H1 (cell line): ENCODE results near the gene LTBR. TPM values are rescaled to one million over a fixed set of nuclear protein-coding genes. Genes with fewer than 3 reads are reported as not detected.

Experiments
- CTCF ChIA-PET: fragments of 300-600 bp; sonication (Branson Sonifier 250); formaldehyde crosslinking; loops from one replicate; lab custom pipeline; 2021; ENCODE audit not compliant: partially characterized antibody; lab: Charles Lee
- POLR2A ChIA-PET: fragments of 300-600 bp; sonication (Branson Sonifier 250); formaldehyde crosslinking; loops from one replicate; lab custom pipeline; 2021; ENCODE audit warnings: inconsistent platforms; ENCODE audit not compliant: partially characterized antibody; lab: Charles Lee
- DNase-seq, 2 experiments: peaks; one replicate each; pipeline versions ENCODE4 v3.0.0 to v3.0.0-alpha.2; 2010 to 2022; ENCODE audit warnings: low spot score in 2 of 2, low read depth in 1 of 2, mixed read lengths in 1 of 2
- FAIRE-seq: peaks from 2 replicates; lab custom pipeline; 2011; peaks lifted over from hg19 to GRCh38; lab: Jason Lieb, UNC
- H2AFZ ChIP-seq: 2 replicates; pipeline ENCODE4 v1.8.1; 2012; ENCODE audit warnings: low read length, inconsistent platforms
- H2AK5ac ChIP-seq: 2 replicates; pipeline ENCODE4 v1.6.1; 2013; ENCODE audit warnings: low read depth, low read length
- H2BK120ac ChIP-seq: replicated peaks from 2 replicates; pipeline ENCODE3; 2013; ENCODE audit warnings: low read depth, low read length, inconsistent platforms
- H2BK12ac ChIP-seq: 2 replicates; pipeline ENCODE4 v1.6.1; 2013; ENCODE audit warnings: low read depth, low read length
- H2BK15ac ChIP-seq: 2 replicates; pipeline ENCODE4 v1.6.1; 2013; ENCODE audit warnings: low read length
- H2BK20ac ChIP-seq: 2 replicates; pipeline ENCODE4 v1.6.1; 2013; ENCODE audit warnings: low read length
- H2BK5ac ChIP-seq: 2 replicates; pipeline ENCODE4 v1.6.1; 2013; ENCODE audit warnings: low read depth, low read length
- H3K14ac ChIP-seq: 2 replicates; pipeline ENCODE4 v1.6.1; 2013; ENCODE audit warnings: inconsistent platforms; ENCODE audit not compliant: insufficient read length
- H3K18ac ChIP-seq: 2 replicates; pipeline ENCODE4 v1.6.1; 2013; ENCODE audit warnings: low read length; ENCODE audit errors: extremely low read depth
- H3K23ac ChIP-seq: 2 replicates; pipeline ENCODE4 v1.6.1; 2013; ENCODE audit warnings: inconsistent platforms; ENCODE audit not compliant: insufficient read length
- H3K23me2 ChIP-seq: 2 replicates; pipeline ENCODE4 v1.6.1; 2013; ENCODE audit warnings: low read depth, low read length
- H3K27ac ChIP-seq: 2 replicates; pipeline ENCODE4 v1.6.1; 2011; ENCODE audit warnings: low read depth, low read length, inconsistent platforms
- H3K27me3 ChIP-seq, 4 experiments: replicated peaks in 1 of 4; 1 replicate in 1 of 4; 2 replicates in 3 of 4; pipeline versions ENCODE4 v1.6.1 to v1.8.1; 2011 to 2013; ENCODE audit warnings: low read length in 3 of 4, mild to moderate bottlenecking in 3 of 4, inconsistent platforms in 2 of 4, mixed read lengths in 2 of 4, moderate library complexity in 1 of 4; ENCODE audit not compliant: control insufficient read depth in 3 of 4, insufficient read depth in 3 of 4; ENCODE audit errors: extremely low read depth in 1 of 4
- H3K36me3 ChIP-seq, 4 experiments: 2 replicates each; pipeline versions ENCODE4 v1.6.1 to v1.8.1; 2011 to 2013; ENCODE audit warnings: mild to moderate bottlenecking in 4 of 4, low read length in 3 of 4, moderate library complexity in 2 of 4, control low read depth in 1 of 4, inconsistent platforms in 1 of 4; ENCODE audit not compliant: insufficient read depth in 4 of 4, control insufficient read depth in 2 of 4
- H3K4ac ChIP-seq: replicated peaks from 2 replicates; pipeline ENCODE3; 2013; ENCODE audit warnings: low read length, low read depth, mixed read lengths, inconsistent platforms; ENCODE audit not compliant: insufficient read length
- H3K4me1 ChIP-seq, 4 experiments: replicated peaks in 1 of 4; 1 replicate in 1 of 4; 2 replicates in 3 of 4; pipeline versions ENCODE4 v1.6.1 to v1.8.1; 2011 to 2013; ENCODE audit warnings: low read length in 3 of 4, inconsistent platforms in 2 of 4, mixed read lengths in 1 of 4; ENCODE audit not compliant: insufficient read depth in 4 of 4, control insufficient read depth in 3 of 4
- H3K4me2 ChIP-seq, 2 experiments: 2 replicates each; pipeline versions ENCODE4 v1.6.1 to v1.8.1; 2011 to 2013; ENCODE audit warnings: low read depth in 2 of 2, low read length in 2 of 2, control low read depth in 1 of 2, inconsistent platforms in 1 of 2, mild to moderate bottlenecking in 1 of 2; ENCODE audit not compliant: insufficient read depth in 1 of 2
- H3K4me3 ChIP-seq, 4 experiments: fragments of 200-600, 300-600 bp in 1 of 4; sonication (generic), shearing (Covaris generic), sonication (Bioruptor Twin) in 1 of 4; 2 replicates each; pipeline versions ENCODE4 v1.5.1 to v1.8.1; 2011 to 2016; ENCODE audit warnings: low read length in 4 of 4, low read depth in 3 of 4, control low read depth in 2 of 4, inconsistent platforms in 2 of 4, mild to moderate bottlenecking in 2 of 4, mixed read lengths in 1 of 4, moderate library complexity in 1 of 4; ENCODE audit not compliant: insufficient read depth in 2 of 4; ENCODE audit errors: extremely low read depth in 1 of 4
- H3K56ac ChIP-seq: replicated peaks from 2 replicates; pipeline ENCODE3; 2013; ENCODE audit warnings: low read depth, mild to moderate bottlenecking, mixed read lengths, low read length, inconsistent platforms; ENCODE audit not compliant: insufficient read length
- H3K79me1 ChIP-seq: 2 replicates; pipeline ENCODE4 v1.6.1; 2013; ENCODE audit warnings: low read depth, low read length, control low read depth
- H3K79me2 ChIP-seq, 2 experiments: 2 replicates each; pipeline versions ENCODE4 v1.6.1 to v1.8.1; 2012 to 2013; ENCODE audit warnings: low read length in 2 of 2, mild to moderate bottlenecking in 2 of 2, inconsistent platforms in 1 of 2; ENCODE audit not compliant: insufficient read depth in 2 of 2, control insufficient read depth in 1 of 2
- H3K9ac ChIP-seq, 4 experiments: replicated peaks in 1 of 4; 1 replicate in 1 of 4; 2 replicates in 3 of 4; pipeline versions ENCODE4 v1.6.1 to v1.8.1; 2011 to 2013; ENCODE audit warnings: low read depth in 3 of 4, low read length in 3 of 4, control low read depth in 2 of 4, mild to moderate bottlenecking in 2 of 4, moderate library complexity in 2 of 4, inconsistent platforms in 1 of 4; ENCODE audit errors: extremely low read depth in 1 of 4
- H3K9me3 ChIP-seq, 2 experiments: 2 replicates each; pipeline versions ENCODE4 v1.6.1 to v1.8.1; 2012 to 2013; ENCODE audit warnings: mild to moderate bottlenecking in 2 of 2, moderate library complexity in 2 of 2, control low read depth in 1 of 2, inconsistent platforms in 1 of 2, low read depth in 1 of 2, low read length in 1 of 2, mixed read lengths in 1 of 2; ENCODE audit not compliant: insufficient read depth in 2 of 2
- H4K20me1 ChIP-seq, 2 experiments: replicated peaks in 1 of 2; 2 replicates each; pipeline versions ENCODE3 to v1.8.1; 2011 to 2013; ENCODE audit warnings: inconsistent platforms in 2 of 2, low read length in 2 of 2, mild to moderate bottlenecking in 1 of 2; ENCODE audit not compliant: insufficient read depth in 2 of 2, control insufficient read depth in 1 of 2
- H4K5ac ChIP-seq: 2 replicates; pipeline ENCODE4 v1.6.1; 2013; ENCODE audit warnings: low read length, low read depth, mixed read lengths, inconsistent platforms; ENCODE audit not compliant: insufficient read length
- H4K8ac ChIP-seq: 2 replicates; pipeline ENCODE4 v1.8.0; 2013; ENCODE audit warnings: mild to moderate bottlenecking, moderate library complexity, low read length, inconsistent platforms; ENCODE audit not compliant: insufficient read depth; ENCODE audit errors: extremely low read depth
- H4K91ac ChIP-seq: replicated peaks from 2 replicates; pipeline ENCODE3; 2013; ENCODE audit warnings: low read length, mixed read lengths, inconsistent platforms; ENCODE audit not compliant: insufficient read length
- ATF3 ChIP-seq: IDR thresholded peaks from 2 replicates; pipeline ENCODE4 v1.6.1; 2011; ENCODE audit warnings: low read depth, mild to moderate bottlenecking, low read length; ENCODE audit not compliant: insufficient read depth
- BACH1 ChIP-seq: IDR thresholded peaks from 2 replicates; pipeline ENCODE4 v1.6.1; 2012; ENCODE audit warnings: low read length, improper control_type of control experiment
- BRCA1 ChIP-seq: IDR thresholded peaks from 2 replicates; pipeline ENCODE4 v1.6.1; 2012; ENCODE audit warnings: low read depth, low read length, improper control_type of control experiment
- CEBPB ChIP-seq: IDR thresholded peaks from 2 replicates; pipeline ENCODE4 v1.6.1; 2012; ENCODE audit warnings: low read depth, low read length
- CTBP2 ChIP-seq: IDR thresholded peaks from 2 replicates; pipeline ENCODE4 v1.7.0; 2011; ENCODE audit warnings: borderline replicate concordance, mild to moderate bottlenecking, moderate library complexity, mixed read lengths, low read length; ENCODE audit not compliant: insufficient read depth, insufficient read length
- EZH2 ChIP-seq: fragments of 200-600 bp; sonication (generic); IDR thresholded peaks from 2 replicates; pipeline ENCODE4 v1.7.1; 2012; ENCODE audit warnings: low read depth, mild to moderate bottlenecking, moderate library complexity, low read length, inconsistent platforms; ENCODE audit not compliant: severe bottlenecking
- NANOG ChIP-seq: IDR thresholded peaks from 2 replicates; pipeline ENCODE4 v1.6.1; 2011; ENCODE audit warnings: low read length, low read depth, mild to moderate bottlenecking, inconsistent platforms; ENCODE audit not compliant: insufficient read depth, poor library complexity, severe bottlenecking
- POLR2AphosphoS5 ChIP-seq: IDR thresholded peaks from 2 replicates; pipeline ENCODE4 v1.6.1; 2011; ENCODE audit warnings: low read depth, low read length
- SIN3A ChIP-seq, 2 experiments: IDR thresholded peaks in 1 of 2; conservative IDR thresholded peaks in 1 of 2; 2 replicates each; pipeline ENCODE4 v1.6.1; 2011 to 2012; ENCODE audit warnings: low read length in 2 of 2, improper control_type of control experiment in 1 of 2, low read depth in 1 of 2, mild to moderate bottlenecking in 1 of 2
- TAF7 ChIP-seq: optimal IDR thresholded peaks from 2 replicates; pipeline ENCODE3; 2011; ENCODE audit warnings: low read depth, mild to moderate bottlenecking, inconsistent platforms, low read length, moderate library complexity, borderline replicate concordance
- WGBS, 2 experiments: shearing (Covaris generic) in 1 of 2; methylation state at CpG; one replicate each; pipeline versions ENCODE4 v1.1.6 to v1.1.7; 2013 to 2015; ENCODE audit warnings: low lambda C conversion rate in 2 of 2, mixed read lengths in 2 of 2, inconsistent platforms in 1 of 2, low coverage in 1 of 2, missing lambda C conversion rate in 1 of 2; ENCODE audit not compliant: insufficient replicate concordance in 2 of 2, insufficient coverage in 1 of 2, insufficient read length in 1 of 2; ENCODE audit errors: extremely low coverage in 1 of 2, missing lambda C conversion rate in 1 of 2; 5-methylcytosine and 5-hydroxymethylcytosine counted together
- polyA plus RNA-seq, 7 experiments: library from polyadenylated mRNA; depleted of rRNA in 3 of 7; stranded (reverse) in 5 of 7; unstranded in 2 of 7; fragments of >200 nt in 5 of 7; fragments of 200-250 nt in 2 of 7; gene quantifications; 1 replicate in 5 of 7; 2 replicates in 1 of 7; 4 replicates in 1 of 7; pipeline versions ENCODE4 v1.2.1 to v1.2.3, GENCODE V29; 2011 to 2013; ENCODE audit warnings: missing spikeins in 2 of 7, mixed read lengths in 2 of 7
- total RNA-seq: library from RNA; stranded (reverse); fragmentation: NEBNext Ultra II Directional; extraction: Animal tissue kit (Norgen Biotek cat#: 25700); gene quantifications from 2 replicates; pipeline ENCODE4 v1.2.1, GENCODE V29; 2021

LTBR gene
- total and polyA plus RNA-seq, 2 of the 8 experiments (the other 6 are each of a cell fraction or from before 2014, with no cell fraction given), result 5.1 to 6.3 TPM

GRCh38 chr12:6374028-6374785 lies 9.8 kb upstream of the LTBR start:
- Histone ChIP-seq H4K5ac (peak overlapping the region; percentile 98), H4K91ac (peak overlapping the region; percentile 96), H2BK15ac (peak overlapping the region; percentile 74), H2AFZ (no peak overlapping the region), H3K9ac (peak overlapping the region; percentile 64 to 92 (median 76)), H3K36me3 (no peaks in the 10 kb centered on the region), H3K4me2 (peak overlapping the region; percentile 91 to 100), H4K20me1 (peaks cover 0 to 3% of the 10 kb centered on the region in 2 experiments), H3K27ac (peak overlapping the region; percentile 84), H3K23me2 (peaks cover 33% of the 10 kb centered on the region), H3K9me3 (no peaks in the 10 kb centered on the region), H3K4ac (peak overlapping the region; percentile 83), H3K27me3 (no peaks in the 10 kb centered on the region), H3K79me2 (peaks cover 20 to 55% of the 10 kb centered on the region in 2 experiments), H2BK20ac (peak overlapping the region; percentile 96), H4K8ac (no peak overlapping the region), H3K18ac (peak overlapping the region; percentile 100), H2BK5ac (peak overlapping the region; percentile 99), H3K4me3 (peak overlapping the region; percentile 64 to 84 (median 74)), H3K23ac (peak overlapping the region; percentile 35), H2AK5ac (peak overlapping the region; percentile 95), H3K79me1 (peaks cover 17% of the 10 kb centered on the region), H3K4me1 (peaks cover 15 to 62% (median 44%) of the 10 kb centered on the region in 4 experiments), H3K14ac (peak overlapping the region; percentile 43), H2BK120ac (peak overlapping the region; percentile 16), H2BK12ac (peak overlapping the region; percentile 99), H3K56ac (peak overlapping the region; percentile 81)
- 9% methylated on average over 24 of the region's 24 CpGs; no CpG with 5 or more reads in 1 of the 2 experiments for WGBS, 2 experiments
- ChIA-PET CTCF (interaction anchor here (0.9 to 7.4 kb wide), 13 partner anchors 9 to 91 kb away, joined by 3 to 66 read pairs (median 5); partner anchors contain the start of gene LTBR), POLR2A (interaction anchor here (0.6 to 17.2 kb wide), 24 partner anchors 9 to 239 kb away, joined by 3 to 259 read pairs (median 6); partner anchors contain the start of genes CD9, GAPDH, LTBR and NOP2)
- FAIRE-seq, result no peak
- DNase-seq, result no peak
- TF ChIP-seq BRCA1 (no peak), POLR2AphosphoS5 (peak; percentile 14; the same call in 1 of the 2 replicates), EZH2 (no peak), CTBP2 (no peak), SIN3A (conservative IDR thresholded peaks at IDR 0.05 in 1 of 2, IDR thresholded peaks at IDR 0.05 in 1 of 2; ENCODE audit: low read depth in 1 of 2, low read length in 2 of 2) (0 out of 4 replicates have a peak, but pooled peaks of 1 of the 2 experiments have one; percentile 35), BACH1 (no peak), NANOG (no peak), ATF3 (no peak), TAF7 (no peak), CEBPB (no peak)
